Measurements from ENCODE around the gene CRISPLD2. TPM values are rescaled to one million over a fixed set of nuclear protein-coding genes. Genes with fewer than 3 reads are reported as not detected.

Gene CRISPLD2
- total RNA-seq, 1 experiment from 2014 or later: 6.5 TPM

- H3K27me3 Mint-ChIP-seq (ENCODE audit: unreplicated experiment): no peaks in the 10 kb centered on the region
- intact Hi-C loops (cut with micrococcal nuclease; ENCODE audit: unreplicated experiment): no loop called here
- H3K36me3 Mint-ChIP-seq (ENCODE audit: insufficient read depth, unreplicated experiment): no peaks in the 10 kb centered on the region
- H3K9me3 Mint-ChIP-seq (ENCODE audit: low read depth, unreplicated experiment): no peaks in the 10 kb centered on the region
- TF ChIP-seq, protein P1, sequence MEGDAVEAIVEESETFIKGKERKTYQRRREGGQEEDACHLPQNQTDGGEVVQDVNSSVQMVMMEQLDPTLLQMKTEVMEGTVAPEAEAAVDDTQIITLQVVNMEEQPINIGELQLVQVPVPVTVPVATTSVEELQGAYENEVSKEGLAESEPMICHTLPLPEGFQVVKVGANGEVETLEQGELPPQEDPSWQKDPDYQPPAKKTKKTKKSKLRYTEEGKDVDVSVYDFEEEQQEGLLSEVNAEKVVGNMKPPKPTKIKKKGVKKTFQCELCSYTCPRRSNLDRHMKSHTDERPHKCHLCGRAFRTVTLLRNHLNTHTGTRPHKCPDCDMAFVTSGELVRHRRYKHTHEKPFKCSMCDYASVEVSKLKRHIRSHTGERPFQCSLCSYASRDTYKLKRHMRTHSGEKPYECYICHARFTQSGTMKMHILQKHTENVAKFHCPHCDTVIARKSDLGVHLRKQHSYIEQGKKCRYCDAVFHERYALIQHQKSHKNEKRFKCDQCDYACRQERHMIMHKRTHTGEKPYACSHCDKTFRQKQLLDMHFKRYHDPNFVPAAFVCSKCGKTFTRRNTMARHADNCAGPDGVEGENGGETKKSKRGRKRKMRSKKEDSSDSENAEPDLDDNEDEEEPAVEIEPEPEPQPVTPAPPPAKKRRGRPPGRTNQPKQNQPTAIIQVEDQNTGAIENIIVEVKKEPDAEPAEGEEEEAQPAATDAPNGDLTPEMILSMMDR (IDR thresholded peaks at IDR 0.05; ENCODE audit: unreplicated experiment): no peak
- no peak for DNase-seq
- no TSS peak for BruUV-seq (replicated peaks)
- no peak overlapping the region for H3K4me3 Mint-ChIP-seq (ENCODE audit: low read depth, unreplicated experiment)
- CTCF ChIA-PET: no interaction called here
- no peak overlapping the region for H3K27ac Mint-ChIP-seq (ENCODE audit: unreplicated experiment)
- H3K4me1 Mint-ChIP-seq (ENCODE audit: low read depth, unreplicated experiment): peaks cover 10% of the 10 kb centered on the region
Observed at GRCh38 chr16:84888450-84888849, 68.7 kb downstream of the CRISPLD2 start.

DNA sequence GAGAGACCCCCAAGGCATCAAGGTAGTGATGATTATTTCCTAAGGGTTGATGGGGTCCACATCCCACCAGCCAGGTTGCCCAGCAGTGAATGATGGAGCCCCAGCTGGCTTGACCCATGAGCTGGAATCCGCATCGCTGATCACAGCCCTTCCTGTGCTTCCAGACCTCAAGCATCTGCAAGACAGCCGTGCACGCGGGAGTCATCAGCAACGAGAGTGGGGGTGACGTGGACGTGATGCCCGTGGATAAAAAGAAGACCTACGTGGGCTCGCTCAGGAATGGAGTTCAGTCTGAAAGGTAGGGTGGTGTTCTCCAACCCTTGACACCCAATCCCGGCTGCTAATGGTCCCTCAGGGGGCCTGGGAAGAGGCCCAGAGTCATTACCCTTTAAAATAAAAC is 69.3 kb downstream of the CRISPLD2 start:
- Mint-ChIP-seq H3K9me3 (ENCODE audit: low read depth, unreplicated experiment) (no peaks in the 10 kb centered on the region), H3K4me3 (ENCODE audit: low read depth, unreplicated experiment) (no peak overlapping the region), H3K27me3 (ENCODE audit: unreplicated experiment) (no peaks in the 10 kb centered on the region), H3K36me3 (ENCODE audit: insufficient read depth, unreplicated experiment) (no peaks in the 10 kb centered on the region), H3K27ac (ENCODE audit: unreplicated experiment) (no peak overlapping the region), H3K4me1 (ENCODE audit: low read depth, unreplicated experiment) (peaks cover 8% of the 10 kb centered on the region)
- no TSS peak for BruUV-seq (replicated peaks)
- TF ChIP-seq, protein P1 (IDR thresholded peaks at IDR 0.05; ENCODE audit: unreplicated experiment): no peak
- intact Hi-C loops (cut with micrococcal nuclease; ENCODE audit: unreplicated experiment): no loop called here
- DNase-seq: no peak
- CTCF ChIA-PET: no interaction called here

DNA sequence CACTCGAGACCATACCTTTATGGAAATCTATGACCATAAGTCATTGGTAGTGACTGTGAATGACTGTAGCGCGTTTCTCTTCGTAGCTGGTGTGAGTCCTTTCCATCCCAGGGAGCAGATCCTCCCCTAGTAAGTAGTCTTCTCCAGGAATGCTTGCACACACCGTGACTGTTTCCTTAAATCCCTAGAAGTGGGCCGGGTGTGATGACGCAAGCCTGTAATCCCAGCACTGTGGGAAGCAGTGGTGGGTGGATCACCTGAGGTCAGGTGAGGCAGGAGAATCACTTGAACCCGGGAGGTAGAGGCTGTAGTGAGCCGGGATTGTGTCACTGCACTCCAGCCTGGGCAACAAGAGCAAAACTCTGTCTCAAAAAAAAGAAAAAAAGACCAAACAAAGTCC is 70.6 kb downstream of the CRISPLD2 start:
- CTCF ChIA-PET: interaction anchor here (0.8 kb wide), 1 partner anchor 11 kb away, joined by 6 read pairs; no protein-coding TSS in a partner anchor
- Mint-ChIP-seq H3K4me1 (ENCODE audit: low read depth, unreplicated experiment) (no peaks in the 10 kb centered on the region), H3K27ac (ENCODE audit: unreplicated experiment) (no peak overlapping the region)

DNA sequence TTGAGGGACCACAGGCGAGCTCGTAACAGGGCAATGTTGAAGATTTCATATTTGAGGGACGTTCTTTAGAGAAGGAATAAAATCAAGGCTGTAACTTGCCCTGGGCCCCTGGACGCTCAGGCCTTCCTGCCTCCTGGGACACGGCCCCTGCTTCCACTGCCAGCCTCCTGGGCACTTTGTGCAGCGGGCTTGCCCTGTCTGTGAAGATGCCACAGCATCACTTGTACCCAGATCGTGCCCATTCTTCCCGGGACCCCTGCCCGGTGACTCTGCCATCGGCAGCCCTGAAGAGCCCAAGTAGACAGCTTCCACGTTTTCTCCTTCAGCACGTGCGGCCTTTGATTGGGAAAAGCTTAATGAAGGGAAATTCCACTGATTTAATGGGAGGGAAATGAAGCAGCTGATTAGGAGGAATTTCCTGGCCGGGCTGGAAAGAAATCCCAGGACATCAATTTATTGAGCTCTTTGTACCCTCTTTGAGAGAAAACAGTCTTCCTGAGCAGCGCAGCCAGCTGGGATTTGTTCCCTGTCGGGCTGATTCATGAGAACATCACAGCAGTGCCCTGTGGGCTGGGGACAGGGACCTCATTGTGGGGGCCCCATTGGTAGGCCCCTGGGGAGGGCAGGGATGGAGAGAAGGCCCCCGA is 71.5 kb downstream of the CRISPLD2 start:
- BruUV-seq (replicated peaks): no TSS peak
- CTCF ChIA-PET: interaction anchor here (0.8 kb wide), 1 partner anchor 12 kb away, joined by 6 read pairs; no protein-coding TSS in a partner anchor
- Mint-ChIP-seq H3K27me3 (ENCODE audit: unreplicated experiment) (no peaks in the 10 kb centered on the region), H3K36me3 (ENCODE audit: insufficient read depth, unreplicated experiment) (no peaks in the 10 kb centered on the region), H3K4me1 (ENCODE audit: low read depth, unreplicated experiment) (no peaks in the 10 kb centered on the region), H3K9me3 (ENCODE audit: low read depth, unreplicated experiment) (no peaks in the 10 kb centered on the region), H3K27ac (ENCODE audit: unreplicated experiment) (no peak overlapping the region), H3K4me3 (ENCODE audit: low read depth, unreplicated experiment) (no peak overlapping the region)
- intact Hi-C loops (cut with micrococcal nuclease; ENCODE audit: unreplicated experiment): no loop called here
- TF ChIP-seq, protein P1 (IDR thresholded peaks at IDR 0.05; ENCODE audit: unreplicated experiment): no peak
- no peak for DNase-seq

More for the DNA sequence above, 70.6 kb downstream of the CRISPLD2 start:
- intact Hi-C loops (cut with micrococcal nuclease; ENCODE audit: unreplicated experiment): no loop called here
- DNase-seq: no peak
- no peaks in the 10 kb centered on the region for H3K9me3 Mint-ChIP-seq (ENCODE audit: low read depth, unreplicated experiment)
- H3K27me3 Mint-ChIP-seq (ENCODE audit: unreplicated experiment): no peaks in the 10 kb centered on the region
- no TSS peak for BruUV-seq (replicated peaks)
- TF ChIP-seq, protein P1 (IDR thresholded peaks at IDR 0.05; ENCODE audit: unreplicated experiment): no peak
- no peaks in the 10 kb centered on the region for H3K36me3 Mint-ChIP-seq (ENCODE audit: insufficient read depth, unreplicated experiment)
- no peak overlapping the region for H3K4me3 Mint-ChIP-seq (ENCODE audit: low read depth, unreplicated experiment)

All from Calu3 (cell line).